Measurements from ENCODE around the gene DNM3. TPM values are rescaled to one million over a fixed set of nuclear protein-coding genes. Genes with fewer than 3 reads are reported as not detected.

The DNM3 gene
- total RNA-seq, 1 donor from 2014 or later: 1.7 TPM

DNA sequence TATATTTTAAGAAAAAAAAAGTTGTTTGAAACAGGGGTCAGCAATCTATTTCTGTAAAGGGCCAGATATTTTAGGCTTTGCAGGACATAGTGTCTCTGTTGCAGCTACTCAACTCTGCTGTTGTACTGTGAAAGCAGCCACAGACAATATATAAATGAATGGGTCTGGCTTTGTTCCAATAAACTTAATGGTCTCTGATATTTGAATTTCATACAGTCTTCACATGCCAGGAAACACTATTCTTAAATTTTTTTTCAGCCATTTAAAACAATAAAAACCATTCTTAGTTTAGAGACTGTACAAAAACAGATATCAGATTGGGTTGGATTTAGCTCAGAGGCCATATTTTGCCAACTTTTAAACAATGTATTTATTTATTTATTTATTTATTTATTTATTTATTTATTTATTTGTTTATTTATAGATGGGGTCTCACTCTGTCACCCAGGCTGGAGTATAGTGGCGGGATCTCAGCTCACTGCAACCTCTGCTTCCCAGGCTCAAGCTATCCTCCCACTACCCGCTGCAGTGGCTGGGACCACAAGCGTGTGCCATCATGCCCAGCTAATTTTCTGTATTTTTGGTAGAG is 102.8 kb downstream of the DNM3 start:
- DNase-seq: no peak
- intact Hi-C loops (cut with DNase I): no loop called here
- ATAC-seq (ENCODE audit: poor library complexity): no peak

DNA sequence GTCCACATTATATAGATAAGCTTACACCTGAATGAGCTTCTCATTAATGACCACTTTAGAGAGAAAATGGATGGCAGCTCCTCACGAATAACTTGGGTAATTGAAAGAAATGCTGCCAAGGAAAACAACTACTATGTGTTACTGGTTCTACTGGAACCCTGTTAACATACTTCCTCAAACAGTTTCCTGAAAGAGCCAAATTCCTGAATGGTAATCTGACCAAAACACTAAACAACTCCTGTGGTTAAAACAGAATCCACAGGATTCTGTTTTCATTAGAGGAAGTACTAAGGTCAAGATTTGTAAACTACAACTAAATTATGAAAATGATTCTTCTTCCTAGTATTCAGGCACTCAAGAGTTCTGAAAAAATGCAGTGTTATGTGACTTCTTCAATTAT is 107.2 kb downstream of the DNM3 start:
- intact Hi-C loops (cut with DNase I): no loop called here
- ATAC-seq (ENCODE audit: poor library complexity) (no peak), DNase-seq (no peak)

DNA sequence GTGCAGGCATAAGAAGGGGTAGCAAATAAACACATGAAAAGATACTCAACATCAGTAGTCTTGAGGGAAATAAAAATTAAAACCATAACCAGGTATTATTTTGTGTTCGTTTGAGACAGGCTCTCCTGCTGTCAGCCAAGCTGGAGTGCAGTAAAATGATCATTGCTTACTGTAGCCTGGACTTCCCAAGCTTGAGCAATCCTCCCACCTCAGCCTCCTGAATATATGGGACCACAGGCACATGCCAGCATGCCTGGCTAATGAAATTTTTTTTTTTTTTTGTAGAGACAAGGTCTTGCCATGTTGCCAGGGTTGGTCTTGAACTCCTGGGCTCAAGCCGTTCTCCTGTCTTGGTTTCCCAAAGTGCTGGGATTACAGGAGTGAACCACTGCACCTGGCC is 108.0 kb downstream of the DNM3 start:
- intact Hi-C loops (cut with DNase I): no loop called here
- ATAC-seq (ENCODE audit: poor library complexity): no peak
- DNase-seq: no peak

DNA sequence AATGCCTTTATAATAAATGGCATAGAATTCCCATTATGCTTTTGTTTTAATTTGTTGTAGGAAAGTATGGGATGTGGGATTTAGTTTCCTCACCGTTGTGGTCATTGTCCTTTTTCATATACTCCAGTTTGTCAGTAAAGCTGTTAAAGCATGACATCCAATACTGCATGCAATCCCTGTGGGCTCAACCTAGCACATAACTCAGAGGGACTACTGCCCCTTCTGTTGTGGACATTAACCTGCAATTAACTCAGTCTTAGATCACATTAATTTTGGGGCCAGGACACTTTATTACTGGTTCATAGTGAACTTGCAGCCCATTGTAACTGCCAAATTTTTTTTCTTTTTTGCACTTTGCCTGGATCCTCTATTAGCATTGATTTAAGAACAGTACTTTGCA is 112.5 kb downstream of the DNM3 start:
- ATAC-seq (ENCODE audit: poor library complexity): no peak
- DNase-seq: no peak
- intact Hi-C loops (cut with DNase I): no loop called here

DNA sequence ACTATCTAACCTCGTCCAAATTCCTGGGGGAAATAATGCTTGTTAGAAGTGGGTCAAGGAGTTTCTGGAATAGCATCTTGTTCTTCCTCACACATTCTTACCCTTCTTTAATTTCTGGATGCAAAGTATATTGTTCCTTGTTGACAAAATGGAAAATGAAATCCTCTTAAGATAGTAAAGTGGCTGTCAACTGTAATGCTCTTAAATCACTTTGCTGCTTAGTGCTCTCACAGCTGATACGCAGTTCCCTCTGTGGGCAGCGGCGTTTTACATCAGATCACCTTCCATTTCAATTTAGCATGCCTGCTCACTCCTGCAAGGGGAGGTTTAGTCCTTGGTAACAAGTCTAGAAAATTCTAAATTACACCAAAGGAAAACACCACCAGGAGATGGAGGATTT is 113.1 kb downstream of the DNM3 start:
- intact Hi-C loops (cut with DNase I): no loop called here
- ATAC-seq (ENCODE audit: poor library complexity): no peak

DNA sequence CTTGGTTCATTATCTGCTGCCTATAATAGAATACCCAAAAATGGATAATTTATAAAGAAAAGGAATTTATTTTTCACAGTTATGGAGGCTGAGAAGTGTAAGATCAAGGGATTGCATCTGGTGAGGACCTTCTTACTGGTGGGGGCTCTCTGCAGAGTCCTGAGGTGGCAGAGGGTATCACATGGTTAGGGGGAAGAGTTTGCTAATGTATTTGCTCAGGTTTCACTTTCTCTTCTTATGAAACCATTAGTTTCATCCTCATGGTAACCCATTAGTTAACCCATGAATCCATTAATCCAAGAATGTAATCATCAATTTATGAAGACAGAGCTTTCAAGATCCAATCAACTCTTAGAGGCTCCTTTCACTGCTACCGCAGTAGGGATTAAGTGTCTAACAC is 120.6 kb downstream of the DNM3 start:
- intact Hi-C loops (cut with DNase I): no loop called here
- ATAC-seq (ENCODE audit: poor library complexity): no peak
- DNase-seq: no peak

More for the DNA sequence above, 113.1 kb downstream of the DNM3 start:
- no peak for DNase-seq

DNA sequence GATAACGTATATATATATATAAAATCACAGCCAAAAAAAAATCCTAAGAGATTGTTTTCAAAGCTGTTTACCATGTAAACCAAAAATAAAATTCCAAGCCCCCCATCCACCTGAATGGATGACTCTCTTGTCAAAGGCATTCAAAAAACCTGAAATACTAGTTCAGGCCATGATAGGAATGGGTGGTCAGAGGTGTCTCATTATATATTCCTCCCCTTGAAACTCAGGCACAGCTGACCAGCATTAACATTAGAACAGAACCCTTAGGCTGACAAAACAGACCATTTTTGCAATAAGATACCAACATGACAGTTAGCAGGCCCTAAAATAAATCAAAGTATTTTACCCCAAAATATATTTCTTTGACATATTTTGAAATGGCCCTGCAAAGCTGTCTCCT is 122.5 kb downstream of the DNM3 start:
- intact Hi-C loops (cut with DNase I): no loop called here
- DNase-seq: no peak
- ATAC-seq (ENCODE audit: poor library complexity): no peak

DNA sequence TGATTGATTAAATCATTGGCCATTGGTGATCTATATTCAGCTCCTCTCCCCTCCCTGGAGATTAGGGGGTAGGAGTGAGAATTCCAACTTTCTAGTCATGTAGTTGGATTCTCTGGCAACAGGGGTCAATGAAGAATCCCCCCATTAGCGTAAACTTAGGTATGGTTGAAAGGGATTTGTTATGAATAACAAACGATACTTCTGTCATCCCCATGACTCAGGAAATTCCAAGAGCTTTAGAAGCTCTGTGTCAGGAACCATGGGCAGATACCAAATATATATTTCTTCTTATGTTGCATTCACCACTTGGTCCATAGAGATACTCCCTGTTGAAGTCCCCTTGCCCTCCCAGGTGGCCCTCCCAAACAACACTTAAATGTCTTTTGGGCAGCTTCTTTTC is 124.5 kb downstream of the DNM3 start:
- no peak for DNase-seq
- ATAC-seq (ENCODE audit: poor library complexity): no peak
- intact Hi-C loops (cut with DNase I): no loop called here

DNA sequence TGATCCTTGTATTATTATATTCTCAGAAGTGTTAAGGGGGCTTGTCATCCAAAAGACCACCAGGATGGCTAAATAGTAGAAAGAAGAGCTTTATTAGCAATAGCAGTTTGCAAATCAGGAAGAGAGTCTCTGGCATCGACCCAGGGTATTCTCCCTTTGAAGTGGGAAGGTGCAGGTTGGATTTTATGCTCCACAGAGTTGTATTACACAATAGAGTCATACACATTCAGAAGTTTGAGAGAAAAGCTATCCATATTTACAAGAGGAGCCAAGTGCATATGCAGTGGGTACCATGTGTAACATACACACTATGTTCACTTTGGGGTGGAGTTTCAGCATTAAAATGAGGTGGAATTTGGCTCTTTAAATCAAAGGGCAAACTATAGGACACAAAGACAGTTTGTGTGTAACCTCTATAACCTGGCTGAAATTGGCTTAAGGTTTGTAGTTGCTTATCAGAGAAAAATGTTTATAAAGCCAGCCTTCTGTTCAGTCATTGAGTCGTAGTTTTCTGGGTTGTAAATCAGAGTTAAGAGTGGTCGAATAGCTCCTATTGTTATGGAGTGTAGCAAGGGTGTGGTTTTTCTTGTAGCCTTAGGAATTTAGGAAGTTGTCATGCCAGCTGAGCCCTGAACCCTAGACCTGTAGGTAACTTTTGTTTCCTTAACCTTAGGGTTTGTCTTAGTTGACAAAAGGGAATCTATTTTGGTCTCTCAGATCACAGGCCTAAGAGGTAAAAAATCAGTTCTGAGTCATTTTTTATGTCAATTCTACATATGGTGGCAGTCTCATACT is 125.3 kb downstream of the DNM3 start:
- DNase-seq (no peak), ATAC-seq (ENCODE audit: poor library complexity) (no peak)
- intact Hi-C loops (cut with DNase I): no loop called here

DNA sequence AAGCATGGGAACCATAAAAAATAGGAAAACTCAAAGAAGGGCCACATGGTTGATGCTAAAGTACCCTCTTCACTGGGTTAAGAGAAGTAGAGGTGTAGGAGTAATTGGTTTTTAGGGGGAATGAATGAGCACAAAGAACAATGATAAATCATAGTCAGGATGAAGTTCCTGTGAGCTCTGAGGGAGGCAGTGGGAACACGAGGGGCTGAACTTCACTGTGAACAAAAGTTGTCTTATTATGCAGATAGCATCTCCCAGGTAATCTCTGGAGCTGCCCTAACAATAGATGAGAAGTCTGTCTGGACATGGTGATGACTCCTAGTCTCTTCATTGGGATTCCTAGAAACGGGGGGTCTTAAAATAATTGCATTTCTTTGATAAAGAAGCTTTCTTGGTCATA is 127.9 kb downstream of the DNM3 start:
- intact Hi-C loops (cut with DNase I): no loop called here
- ATAC-seq (ENCODE audit: poor library complexity): no peak

DNA sequence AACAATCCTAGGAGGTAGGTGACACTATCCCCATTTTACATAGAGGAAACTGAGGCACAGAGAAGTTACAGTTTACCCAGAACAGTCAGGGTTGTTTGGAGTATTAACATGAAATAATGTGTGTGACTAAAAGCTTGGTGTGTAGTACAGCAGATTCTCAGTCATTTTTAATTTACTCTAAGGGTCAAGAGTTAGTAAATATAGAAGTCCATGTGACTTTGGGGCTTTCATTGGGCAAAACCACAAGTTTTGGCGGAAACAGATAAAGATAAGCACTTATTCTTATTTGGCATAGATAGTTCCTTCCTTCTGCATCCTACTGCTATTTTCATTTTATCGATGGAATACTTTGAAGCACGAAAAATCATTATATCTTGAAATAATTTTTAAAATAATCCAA is 128.5 kb downstream of the DNM3 start:
- no peak for ATAC-seq (ENCODE audit: poor library complexity)
- intact Hi-C loops (cut with DNase I): no loop called here
- DNase-seq: no peak

More for the DNA sequence above, 127.9 kb downstream of the DNM3 start:
- DNase-seq: no peak

DNA sequence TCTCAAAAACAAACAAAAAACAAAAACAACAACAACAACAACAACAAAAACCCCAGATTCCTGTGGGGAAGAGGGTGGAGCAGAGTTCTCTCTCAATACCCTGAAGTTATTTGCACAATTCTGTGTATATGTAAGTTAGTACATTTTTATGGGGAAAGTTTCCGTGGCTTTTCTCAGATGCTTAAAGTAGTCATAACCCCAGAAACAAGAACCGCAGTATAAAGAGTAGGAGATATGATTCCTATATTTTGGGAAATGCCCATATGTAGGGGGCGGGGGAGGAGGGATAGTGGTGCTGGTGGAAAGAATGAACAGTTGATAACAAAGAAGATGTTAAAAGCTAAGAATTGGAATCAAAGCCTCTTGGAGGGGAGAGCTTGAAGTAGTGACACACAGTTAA is 131.5 kb downstream of the DNM3 start:
- ATAC-seq (ENCODE audit: poor library complexity) (no peak), DNase-seq (no peak)
- intact Hi-C loops (cut with DNase I): no loop called here

DNA sequence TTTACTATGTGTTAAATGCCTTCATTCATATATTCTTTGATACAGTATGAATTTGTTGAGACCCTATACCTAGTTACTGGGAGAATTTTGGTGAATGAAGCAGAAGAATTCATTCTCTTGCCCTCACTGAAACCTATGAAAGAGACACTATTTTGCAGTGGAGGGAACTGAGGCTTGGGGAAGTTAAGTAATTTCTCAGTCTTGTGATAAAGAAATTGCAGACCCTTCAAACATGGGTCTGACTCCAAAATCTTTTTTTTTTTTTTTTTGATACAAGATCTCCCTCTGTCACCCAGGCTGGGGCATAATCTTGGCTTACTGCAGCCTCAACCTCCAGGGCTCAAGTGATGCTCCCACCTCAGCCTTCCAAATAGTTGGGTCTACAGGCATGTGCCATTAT is 132.1 kb downstream of the DNM3 start:
- DNase-seq (no peak), ATAC-seq (ENCODE audit: poor library complexity) (no peak)
- intact Hi-C loops (cut with DNase I): no loop called here

DNA sequence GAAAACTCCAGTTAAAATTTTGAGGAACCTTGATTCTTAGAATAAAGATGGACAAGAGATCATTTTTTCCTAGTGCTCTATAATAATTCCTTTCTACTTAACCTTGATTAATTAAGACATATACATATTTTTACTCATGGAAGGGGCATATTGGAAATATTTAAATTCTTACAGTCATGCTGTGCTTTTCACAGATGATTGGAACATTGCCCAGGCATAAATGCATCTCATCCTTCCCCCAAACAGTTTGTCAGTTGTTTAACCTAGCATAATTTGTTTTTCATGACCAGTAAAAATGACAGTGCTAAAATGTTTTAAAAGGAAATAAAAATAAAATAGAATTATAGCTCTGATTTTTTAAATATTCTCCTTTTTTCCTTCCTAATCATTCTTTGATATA is 140.0 kb downstream of the DNM3 start:
- intact Hi-C loops (cut with DNase I): no loop called here

DNA sequence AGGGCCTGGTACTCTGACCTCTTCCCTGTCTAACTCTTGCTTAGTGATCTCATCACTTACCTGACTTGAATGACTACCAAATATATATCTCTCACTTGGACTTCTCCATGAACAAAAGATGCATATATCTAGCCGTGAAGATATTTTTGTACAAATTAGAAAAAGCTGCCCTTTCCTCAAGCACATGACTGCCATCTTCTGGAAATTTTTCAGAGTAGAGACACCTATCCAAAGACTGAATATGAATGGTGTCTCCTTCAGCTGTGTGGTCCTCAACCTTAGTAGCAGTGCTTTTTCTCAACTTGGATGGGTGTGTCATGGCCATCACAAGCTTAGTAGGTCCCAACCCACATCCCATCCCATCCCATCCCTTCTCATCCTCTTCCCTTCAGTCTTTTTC is 142.3 kb downstream of the DNM3 start:
- intact Hi-C loops (cut with DNase I): no loop called here
- DNase-seq: no peak
- ATAC-seq (ENCODE audit: poor library complexity): no peak

More for the DNA sequence above, 140.0 kb downstream of the DNM3 start:
- DNase-seq (no peak), ATAC-seq (ENCODE audit: poor library complexity) (no peak)

DNA sequence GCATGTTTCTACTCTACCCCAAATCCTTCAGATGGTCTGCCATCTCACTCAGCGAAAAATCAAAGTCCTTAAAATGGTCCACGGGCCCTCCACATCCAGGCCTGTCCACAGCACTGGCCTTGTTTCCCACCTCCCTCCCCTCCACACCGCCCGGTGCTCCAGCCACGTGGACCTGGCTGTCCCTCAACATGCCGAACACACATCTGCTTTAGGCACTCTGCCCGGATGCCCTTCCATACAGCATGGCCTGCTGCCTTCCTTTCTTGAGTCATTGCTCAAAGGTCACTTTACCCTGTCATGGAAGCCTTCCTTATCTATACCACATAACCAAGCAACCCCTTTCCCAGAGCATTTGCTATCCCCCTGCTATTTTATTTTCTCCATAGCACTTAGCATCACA is 143.0 kb downstream of the DNM3 start:
- DNase-seq: peak; percentile 39
- intact Hi-C loops (cut with DNase I): no loop called here
- ATAC-seq (ENCODE audit: poor library complexity): peak; percentile 82

DNA sequence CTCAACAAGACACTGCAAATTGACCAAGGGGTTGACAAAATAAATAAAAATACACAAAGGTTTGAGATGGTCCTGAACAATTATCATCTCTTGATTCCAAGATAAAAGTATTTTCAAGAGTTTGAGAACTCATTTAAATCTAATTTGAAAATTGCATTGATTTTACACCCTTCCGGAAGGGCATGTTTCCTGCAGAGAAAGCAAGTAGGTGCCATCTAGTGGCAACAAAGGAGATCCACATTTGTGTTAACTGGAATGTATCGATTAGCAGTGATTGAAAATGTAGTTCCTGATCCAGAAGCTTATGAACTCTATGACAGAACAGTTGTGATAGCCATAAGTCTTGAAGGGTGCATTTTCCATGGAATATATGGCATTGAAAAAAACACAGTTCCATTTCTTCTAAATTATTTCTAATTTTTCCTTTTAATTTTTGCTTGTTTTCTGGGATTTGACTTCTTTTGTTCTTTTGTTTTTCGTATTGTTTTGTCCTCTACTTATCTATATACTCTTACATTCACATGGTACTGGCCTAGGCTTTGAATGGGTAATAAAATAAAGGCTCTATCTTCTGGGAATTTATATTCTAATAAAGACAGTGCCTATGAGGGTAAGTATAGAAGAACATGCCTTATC is 143.7 kb downstream of the DNM3 start:
- DNase-seq: no peak
- intact Hi-C loops (cut with DNase I): loop anchor here (1.0 to 5.0 kb wide), 2 partner anchors 184 to 338 kb away; no protein-coding TSS in a partner anchor
- peak; percentile 85 for ATAC-seq (ENCODE audit: poor library complexity)

DNA sequence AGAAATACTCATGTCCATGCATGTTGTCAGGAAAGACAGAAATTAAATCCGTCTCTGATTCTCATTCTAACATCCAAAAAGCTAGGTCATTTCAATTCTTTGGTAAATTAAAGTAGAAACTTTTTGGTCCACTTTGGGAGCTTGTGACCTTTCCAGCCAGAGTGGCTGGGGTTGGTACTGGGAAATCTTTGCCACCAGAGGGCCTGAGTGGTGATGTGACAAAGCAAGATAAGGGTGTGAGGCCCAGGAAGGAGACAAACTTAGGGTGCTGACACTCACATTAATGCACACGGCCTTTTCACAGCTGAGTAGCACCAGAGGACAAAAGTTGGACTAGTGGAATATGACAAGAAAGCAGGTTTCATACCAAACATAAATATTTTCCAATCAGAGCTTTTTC is 144.3 kb downstream of the DNM3 start:
- no peak for DNase-seq
- ATAC-seq (ENCODE audit: poor library complexity): no peak
- intact Hi-C loops (cut with DNase I): loop anchor here (1.0 to 5.0 kb wide), 2 partner anchors 184 to 338 kb away; no protein-coding TSS in a partner anchor

DNA sequence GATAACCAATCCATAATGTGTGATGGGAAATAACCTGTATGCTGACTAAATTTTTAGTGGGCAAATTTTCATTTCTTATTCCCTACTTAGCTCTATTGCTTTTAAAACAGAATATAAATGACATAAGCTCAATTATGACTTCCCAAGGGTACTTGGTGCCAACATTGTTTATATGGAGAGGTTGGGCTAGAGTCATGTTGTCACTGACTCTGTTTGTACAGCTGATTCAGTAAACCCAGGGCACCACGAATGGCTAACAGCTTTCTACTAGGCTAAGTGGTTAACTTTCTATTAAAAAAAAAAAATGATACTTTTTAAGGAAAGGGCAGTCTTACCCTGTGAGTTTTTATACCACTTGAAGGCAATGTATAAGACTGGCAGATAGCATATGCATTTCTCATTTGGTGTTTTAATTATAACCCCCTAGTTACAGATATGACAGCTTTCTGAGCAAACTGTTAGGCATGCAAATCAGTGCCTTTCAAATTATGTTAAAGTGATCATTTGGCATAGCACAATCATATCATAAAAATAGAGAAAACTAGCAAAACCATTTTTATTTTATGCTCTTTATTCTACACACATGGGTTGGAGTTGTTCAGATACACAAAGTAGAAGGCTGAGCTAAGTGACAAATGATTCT is 147.1 kb downstream of the DNM3 start:
- DNase-seq (no peak), ATAC-seq (ENCODE audit: poor library complexity) (no peak)
- intact Hi-C loops (cut with DNase I): loop anchor here (5.0 kb wide), 1 partner anchor 341 kb away; no protein-coding TSS in a partner anchor
